ENCODE measurements around the gene SH3RF2.

Gene SH3RF2

GRCh38 chr5:146112476-146112875 is 176.1 kb downstream of the SH3RF2 start:
- ChIA-PET CTCF (interaction anchor here (0.6 to 1.1 kb wide), 5 partner anchors 8 to 941 kb away, joined by 3 to 5 read pairs (median 3); no protein-coding TSS in a partner anchor), POLR2A (ENCODE audit: low non-redundant PET) (no interaction called here)
- no peak for DNase-seq (ENCODE audit: low spot score)
- no peak for TF ChIP-seq CTCF (conservative IDR thresholded peaks at IDR 0.05; ENCODE audit: low read depth)
- no peak overlapping the region for H3K27ac ChIP-seq

Data from RWPE1 (cell line).